Panc1 (cell line): ENCODE results near the gene ITPKB. TPM values are rescaled to one million over a fixed set of nuclear protein-coding genes. Genes with fewer than 3 reads are reported as not detected.

Experiments
- ATAC-seq: fragments of 200-7000 bp; cut with Tn5 transposase; 2 replicates; pipeline ENCODE4 v1.9.1; 2020; ENCODE audit warnings: mild to moderate bottlenecking, moderate library complexity
- BruUV-seq: library from RNA; stranded (reverse); fragments of 400-500 nt; replicated peaks from 2 replicates; lab custom pipeline; 2021; lab: Mats Ljungman, UMichigan
- CTCF ChIA-PET: fragments of 300-600 bp; sonication (Branson Sonifier 250); formaldehyde crosslinking; loops from one replicate; lab custom pipeline; 2022; ENCODE audit warnings: antibody characterized with exemption; lab: Charles Lee
- POLR2A ChIA-PET: fragments of 300-600 bp; sonication (Branson Sonifier 250); formaldehyde crosslinking; loops from one replicate; lab custom pipeline; 2022; ENCODE audit warnings: antibody characterized with exemption; lab: Charles Lee
- DNase-seq: peaks from one replicate; pipeline ENCODE4 v3.0.0-alpha.2; 2010; ENCODE audit warnings: low read depth, low spot score
- H3K27ac ChIP-seq: 2 replicates; pipeline ENCODE4 v1.5.1; 2011; ENCODE audit warnings: mild to moderate bottlenecking, low read length, inconsistent platforms
- H3K27me3 ChIP-seq: fragments of 200-500 bp; sonication (Bioruptor generic); 2 replicates; pipeline ENCODE4 v1.6.0; 2014; ENCODE audit warnings: low read length, inconsistent platforms; ENCODE audit not compliant: control insufficient read depth, insufficient read depth
- H3K36me3 ChIP-seq: fragments of 200-500 bp; sonication (Bioruptor generic); 2 replicates; pipeline ENCODE4 v1.5.1; 2014; ENCODE audit warnings: inconsistent platforms, mild to moderate bottlenecking, low read length, moderate library complexity; ENCODE audit not compliant: control insufficient read depth, insufficient read depth
- H3K4me1 ChIP-seq: 2 replicates; pipeline ENCODE4 v1.5.1; 2011; ENCODE audit warnings: inconsistent platforms, mild to moderate bottlenecking, low read length, moderate library complexity; ENCODE audit not compliant: control insufficient read depth, insufficient read depth
- H3K4me3 ChIP-seq, 2 experiments: 2 replicates each; pipeline ENCODE4 v1.5.1; 2011 to 2012; ENCODE audit warnings: low read depth in 2 of 2, low read length in 2 of 2, mild to moderate bottlenecking in 2 of 2, inconsistent platforms in 1 of 2, moderate library complexity in 1 of 2
- H3K9me3 ChIP-seq: fragments of 200-500 bp; sonication (Bioruptor generic); 2 replicates; pipeline ENCODE4 v1.5.1; 2014; ENCODE audit warnings: low read depth, mild to moderate bottlenecking, inconsistent platforms, low read length, moderate library complexity; ENCODE audit not compliant: control insufficient read depth, insufficient read depth
- POLR2AphosphoS5 ChIP-seq: IDR thresholded peaks from 2 replicates; pipeline ENCODE4 v1.6.1; 2012; ENCODE audit warnings: mild to moderate bottlenecking, low read depth, low read length, moderate library complexity
- REST ChIP-seq, 2 experiments: IDR thresholded peaks; 2 replicates each; pipeline ENCODE4 v1.6.1; 2011 to 2012; ENCODE audit warnings: low read depth in 2 of 2, control low read depth in 1 of 2, low read length in 1 of 2, mild to moderate bottlenecking in 1 of 2, moderate library complexity in 1 of 2; ENCODE audit not compliant: insufficient read depth in 1 of 2
- SIN3A ChIP-seq: IDR thresholded peaks from 2 replicates; pipeline ENCODE4 v1.6.1; 2012; ENCODE audit warnings: low read depth, mild to moderate bottlenecking, low read length, moderate library complexity, borderline replicate concordance; ENCODE audit not compliant: insufficient read depth
- TCF7L2 ChIP-seq: IDR thresholded peaks from 2 replicates; pipeline ENCODE4 v1.6.1; 2011; ENCODE audit warnings: mild to moderate bottlenecking, low read depth, low read length, inconsistent platforms
- in situ Hi-C: cut with HindIII; loops from 2 replicates; pipeline ENCODE4 v1.10.0; 2016; ENCODE audit warnings: low sequenced_read_pairs, low pct_unique_long_range_greater_than_20kb
- intact Hi-C: fragments of 100-400 bp; cut with micrococcal nuclease; formaldehyde crosslinking; loops from one replicate; pipeline ENCODE4 v1.10.0; 2022; ENCODE audit not compliant: unreplicated experiment
- total RNA-seq: library from RNA; stranded (reverse); gene quantifications from one replicate; pipeline ENCODE4 v1.2.1, GENCODE V29; 2021; ENCODE audit not compliant: unreplicated experiment
- TF ChIP-seq, protein P1 (sequence below): fragments of 450-650 bp; IDR thresholded peaks from 2 replicates; pipeline ENCODE4 v1.5.1; 2017; ENCODE audit warnings: mild to moderate bottlenecking

The ITPKB gene
- total RNA-seq, 1 experiment from 2014 or later: 10.9 TPM

- intact Hi-C loops: no loop called here
Observed at GRCh38 chr1:226723657-226724532, 15.2 kb downstream of the ITPKB start.

DNA sequence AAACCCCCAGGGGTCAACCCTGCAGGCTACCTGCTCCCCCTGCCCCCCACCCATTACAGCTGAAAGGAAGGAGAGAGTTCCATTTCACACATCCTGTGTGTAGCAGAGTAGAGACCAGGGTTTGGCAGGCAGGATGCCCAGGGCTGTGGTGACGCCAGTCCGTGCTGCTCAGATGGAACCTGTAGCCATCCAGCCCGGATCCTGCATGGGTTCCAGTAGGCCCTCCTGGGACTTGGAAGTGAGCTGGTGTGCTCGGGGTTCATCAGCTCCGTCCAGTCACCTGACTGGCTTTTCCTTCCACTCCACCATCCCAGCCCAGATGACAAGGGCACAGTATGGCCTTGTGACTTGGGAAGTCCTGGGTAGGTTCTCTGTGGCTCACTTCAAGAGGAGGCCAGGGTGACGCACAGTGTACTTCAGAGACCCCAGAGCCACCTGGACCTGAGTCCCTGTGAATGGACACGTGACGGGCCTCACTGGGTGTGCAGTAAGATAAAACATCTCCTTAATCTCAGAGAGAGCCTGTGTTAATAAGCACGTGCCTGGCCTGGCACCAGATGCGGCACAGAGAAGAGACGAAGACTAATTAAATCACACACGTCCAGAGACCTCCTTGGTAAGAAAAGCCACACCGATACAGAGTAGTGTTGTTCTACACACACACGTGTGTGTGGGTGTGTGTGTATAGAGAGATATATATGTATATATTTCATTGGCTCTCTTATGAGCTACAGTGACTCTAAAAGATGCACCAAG, 16.0 kb downstream of the ITPKB start:
- TF ChIP-seq SIN3A (no peak), POLR2AphosphoS5 (no peak), TCF7L2 (no peak)

More at GRCh38 chr1:226723657-226724532, 15.2 kb downstream of the ITPKB start:
- H3K27me3 ChIP-seq: no peaks in the 10 kb centered on the region
- H3K4me1 ChIP-seq: 0 out of 2 replicates have a peak, but pooled peaks cover 7% of the 10 kb centered on the region
- H3K4me3 ChIP-seq: no peak overlapping the region
- ChIA-PET POLR2A (no interaction called here), CTCF (no interaction called here)
- no TSS peak for BruUV-seq
- ATAC-seq (no peak), DNase-seq (no peak)
- no peak for TF ChIP-seq TCF7L2
- TF ChIP-seq SIN3A: no peak
- TF ChIP-seq, protein P1, sequence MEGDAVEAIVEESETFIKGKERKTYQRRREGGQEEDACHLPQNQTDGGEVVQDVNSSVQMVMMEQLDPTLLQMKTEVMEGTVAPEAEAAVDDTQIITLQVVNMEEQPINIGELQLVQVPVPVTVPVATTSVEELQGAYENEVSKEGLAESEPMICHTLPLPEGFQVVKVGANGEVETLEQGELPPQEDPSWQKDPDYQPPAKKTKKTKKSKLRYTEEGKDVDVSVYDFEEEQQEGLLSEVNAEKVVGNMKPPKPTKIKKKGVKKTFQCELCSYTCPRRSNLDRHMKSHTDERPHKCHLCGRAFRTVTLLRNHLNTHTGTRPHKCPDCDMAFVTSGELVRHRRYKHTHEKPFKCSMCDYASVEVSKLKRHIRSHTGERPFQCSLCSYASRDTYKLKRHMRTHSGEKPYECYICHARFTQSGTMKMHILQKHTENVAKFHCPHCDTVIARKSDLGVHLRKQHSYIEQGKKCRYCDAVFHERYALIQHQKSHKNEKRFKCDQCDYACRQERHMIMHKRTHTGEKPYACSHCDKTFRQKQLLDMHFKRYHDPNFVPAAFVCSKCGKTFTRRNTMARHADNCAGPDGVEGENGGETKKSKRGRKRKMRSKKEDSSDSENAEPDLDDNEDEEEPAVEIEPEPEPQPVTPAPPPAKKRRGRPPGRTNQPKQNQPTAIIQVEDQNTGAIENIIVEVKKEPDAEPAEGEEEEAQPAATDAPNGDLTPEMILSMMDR: no peak
- TF ChIP-seq POLR2AphosphoS5: no peak
- TF ChIP-seq REST (IDR thresholded peaks at IDR 0.05; ENCODE audit: insufficient read depth in 1 of 2, low read depth in 2 of 2, low read length in 1 of 2): no peak
- no peaks in the 10 kb centered on the region for H3K9me3 ChIP-seq
- no peaks in the 10 kb centered on the region for H3K36me3 ChIP-seq
- in situ Hi-C loops: no loop called here
- H3K27ac ChIP-seq: no peak overlapping the region

More for the DNA sequence above, 16.0 kb downstream of the ITPKB start:
- BruUV-seq: no TSS peak
- H3K27ac ChIP-seq: no peak overlapping the region
- intact Hi-C loops: no loop called here
- no peak overlapping the region for H3K4me3 ChIP-seq
- H3K9me3 ChIP-seq: no peaks in the 10 kb centered on the region
- in situ Hi-C loops: no loop called here
- no peaks in the 10 kb centered on the region for H3K27me3 ChIP-seq
- DNase-seq (no peak), ATAC-seq (no peak)
- no peaks in the 10 kb centered on the region for H3K36me3 ChIP-seq
- POLR2A ChIA-PET: no interaction called here
- 0 out of 2 replicates have a peak, but pooled peaks cover 7% of the 10 kb centered on the region for H3K4me1 ChIP-seq
- CTCF ChIA-PET: interaction anchor here (0.6 kb wide), 1 partner anchor 110 kb away, joined by 4 read pairs; no protein-coding TSS in a partner anchor
